MCF 10A (cell line): Measurements from ENCODE around the gene ELMO1. TPM values are rescaled to one million over a fixed set of nuclear protein-coding genes. Genes with fewer than 3 reads are reported as not detected.

Experiments used
- BruUV-seq: library from RNA; stranded (reverse); fragments of 400-500 nt; replicated peaks from 2 replicates; lab custom pipeline; 2021; lab: Mats Ljungman, UMichigan
- CTCF ChIA-PET: fragments of 300-600 bp; sonication (Branson Sonifier 250); formaldehyde crosslinking; extraction: SDS; loops from one replicate; lab custom pipeline; 2021; ENCODE audit warnings: antibody characterized with exemption, inconsistent platforms; lab: Yijun Ruan, JAX
- POLR2A ChIA-PET: fragments of 300-600, 350-650 bp; sonication (Branson Sonifier 250); formaldehyde crosslinking; extraction: SDS; loops from one replicate; lab custom pipeline; 2020; ENCODE audit warnings: antibody characterized with exemption, inconsistent platforms; lab: Yijun Ruan, JAX
- DNase-seq: peaks from one replicate; pipeline ENCODE4 v3.0.0-alpha.2; 2018; ENCODE audit not compliant: unreplicated experiment
- H3K27ac Mint-ChIP-seq: one replicate; pipeline ENCODE4 v1.8.0; 2022; ENCODE audit warnings: mild to moderate bottlenecking, low read depth, mixed read lengths; ENCODE audit not compliant: unreplicated experiment
- H3K27me3 Mint-ChIP-seq: one replicate; pipeline ENCODE4 v1.8.0; 2022; ENCODE audit warnings: mixed read lengths; ENCODE audit not compliant: insufficient read depth, unreplicated experiment
- H3K36me3 Mint-ChIP-seq: one replicate; pipeline ENCODE4 v1.8.0; 2022; ENCODE audit warnings: mild to moderate bottlenecking, moderate library complexity, mixed read lengths; ENCODE audit not compliant: insufficient read depth, unreplicated experiment
- H3K4me1 Mint-ChIP-seq: one replicate; pipeline ENCODE4 v1.8.0; 2022; ENCODE audit warnings: mixed read lengths; ENCODE audit not compliant: insufficient read depth, unreplicated experiment
- H3K4me3 Mint-ChIP-seq: one replicate; pipeline ENCODE4 v1.8.0; 2022; ENCODE audit warnings: mild to moderate bottlenecking, moderate library complexity, mixed read lengths; ENCODE audit not compliant: unreplicated experiment
- H3K9me3 Mint-ChIP-seq: one replicate; pipeline ENCODE4 v1.8.0; 2022; ENCODE audit warnings: mixed read lengths; ENCODE audit not compliant: unreplicated experiment
- intact Hi-C: fragments of 100-400 bp; cut with micrococcal nuclease; formaldehyde crosslinking; loops from 2 replicates; pipeline ENCODE4 v1.14.1; 2022
- total RNA-seq: library from RNA; stranded (reverse); gene quantifications from 2 replicates; pipeline ENCODE4 v1.2.3, GENCODE V29; 2022
- TF ChIP-seq, protein P1 (sequence below): fragments of 200-600 bp; IDR thresholded peaks from one replicate; pipeline ENCODE4 v1.8.0; 2022; ENCODE audit warnings: antibody characterized with exemption, mild to moderate bottlenecking; ENCODE audit not compliant: unreplicated experiment

The ELMO1 gene
- total RNA-seq, 1 experiment from 2014 or later, result 0.30 TPM

DNA sequence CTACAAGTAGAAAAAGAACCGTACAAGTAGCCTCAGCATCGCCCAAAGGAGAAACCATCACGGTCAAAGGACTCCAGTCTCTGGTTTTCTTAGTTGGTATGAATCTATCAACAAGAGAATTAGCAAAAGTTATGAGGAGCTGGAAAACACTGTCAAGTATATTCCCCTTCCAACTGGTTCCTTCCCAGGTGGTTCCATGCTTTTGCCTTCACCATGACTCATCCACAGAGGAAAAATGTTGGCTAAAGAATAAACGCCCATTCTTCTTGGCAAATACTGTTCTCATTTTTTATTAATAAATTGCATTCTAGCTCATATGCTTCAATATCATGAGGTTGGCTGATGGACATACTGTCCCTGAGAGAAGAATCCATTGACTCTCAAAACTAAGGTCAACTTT is 6.4 kb downstream of the ELMO1 start:
- peaks cover 7% of the 10 kb centered on the region for H3K4me1 Mint-ChIP-seq
- no peaks in the 10 kb centered on the region for H3K27me3 Mint-ChIP-seq
- no peaks in the 10 kb centered on the region for H3K9me3 Mint-ChIP-seq
- intact Hi-C loops, result no loop called here
- ChIA-PET CTCF (interaction anchor here (0.6 kb wide), 2 partner anchors 23 to 120 kb away, joined by 3 to 4 read pairs; no protein-coding TSS in a partner anchor), POLR2A (no interaction called here)
- H3K4me3 Mint-ChIP-seq, result no peak overlapping the region
- TF ChIP-seq, protein P1, sequence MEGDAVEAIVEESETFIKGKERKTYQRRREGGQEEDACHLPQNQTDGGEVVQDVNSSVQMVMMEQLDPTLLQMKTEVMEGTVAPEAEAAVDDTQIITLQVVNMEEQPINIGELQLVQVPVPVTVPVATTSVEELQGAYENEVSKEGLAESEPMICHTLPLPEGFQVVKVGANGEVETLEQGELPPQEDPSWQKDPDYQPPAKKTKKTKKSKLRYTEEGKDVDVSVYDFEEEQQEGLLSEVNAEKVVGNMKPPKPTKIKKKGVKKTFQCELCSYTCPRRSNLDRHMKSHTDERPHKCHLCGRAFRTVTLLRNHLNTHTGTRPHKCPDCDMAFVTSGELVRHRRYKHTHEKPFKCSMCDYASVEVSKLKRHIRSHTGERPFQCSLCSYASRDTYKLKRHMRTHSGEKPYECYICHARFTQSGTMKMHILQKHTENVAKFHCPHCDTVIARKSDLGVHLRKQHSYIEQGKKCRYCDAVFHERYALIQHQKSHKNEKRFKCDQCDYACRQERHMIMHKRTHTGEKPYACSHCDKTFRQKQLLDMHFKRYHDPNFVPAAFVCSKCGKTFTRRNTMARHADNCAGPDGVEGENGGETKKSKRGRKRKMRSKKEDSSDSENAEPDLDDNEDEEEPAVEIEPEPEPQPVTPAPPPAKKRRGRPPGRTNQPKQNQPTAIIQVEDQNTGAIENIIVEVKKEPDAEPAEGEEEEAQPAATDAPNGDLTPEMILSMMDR, result no peak
- DNase-seq, result no peak
- H3K27ac Mint-ChIP-seq, result no peak overlapping the region
- H3K36me3 Mint-ChIP-seq, result no peaks in the 10 kb centered on the region
- no TSS peak for BruUV-seq

DNA sequence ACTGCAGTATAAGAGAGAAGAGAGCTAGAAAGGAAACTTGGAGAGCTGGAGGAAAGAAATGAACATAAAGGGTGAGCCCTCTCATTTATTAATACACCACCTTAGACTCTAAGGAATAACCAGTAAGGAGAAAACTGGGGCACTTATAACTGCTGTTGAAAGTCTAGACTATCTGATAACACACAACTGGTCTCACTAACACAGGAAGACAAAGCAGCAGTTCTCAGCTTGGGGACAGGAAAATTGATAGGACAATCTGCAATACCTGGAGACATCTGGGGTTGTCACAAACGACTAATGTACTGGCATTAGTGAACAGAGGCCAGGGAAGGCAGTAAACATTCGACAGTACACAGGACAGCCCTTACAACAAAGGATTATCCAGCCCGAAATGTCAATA is 6.8 kb downstream of the ELMO1 start:
- intact Hi-C loops, result no loop called here
- no TSS peak for BruUV-seq
- TF ChIP-seq, protein P1, result no peak
- H3K9me3 Mint-ChIP-seq, result no peaks in the 10 kb centered on the region
- ChIA-PET CTCF (interaction anchor here (0.6 kb wide), 2 partner anchors 24 to 119 kb away, joined by 3 to 4 read pairs; no protein-coding TSS in a partner anchor), POLR2A (no interaction called here)
- H3K4me3 Mint-ChIP-seq, result no peak overlapping the region
- no peaks in the 10 kb centered on the region for H3K27me3 Mint-ChIP-seq
- no peak overlapping the region for H3K27ac Mint-ChIP-seq
- no peak for DNase-seq
- peaks cover 7% of the 10 kb centered on the region for H3K4me1 Mint-ChIP-seq
- H3K36me3 Mint-ChIP-seq, result no peaks in the 10 kb centered on the region

GRCh38 chr7:37441386-37441760 is 7.3 kb downstream of the ELMO1 start:
- DNase-seq, result no peak
- no peaks in the 10 kb centered on the region for H3K9me3 Mint-ChIP-seq
- ChIA-PET POLR2A (no interaction called here), CTCF (no interaction called here)
- no peak overlapping the region for H3K27ac Mint-ChIP-seq
- no peaks in the 10 kb centered on the region for H3K36me3 Mint-ChIP-seq
- H3K27me3 Mint-ChIP-seq, result no peaks in the 10 kb centered on the region
- H3K4me3 Mint-ChIP-seq, result no peak overlapping the region
- intact Hi-C loops, result no loop called here
- peaks cover 7% of the 10 kb centered on the region for H3K4me1 Mint-ChIP-seq
- no TSS peak for BruUV-seq
- TF ChIP-seq, protein P1, result no peak

GRCh38 chr7:37440738-37441385 is 7.8 kb downstream of the ELMO1 start:
- DNase-seq, result no peak
- Mint-ChIP-seq H3K27me3 (no peaks in the 10 kb centered on the region), H3K9me3 (no peaks in the 10 kb centered on the region), H3K4me3 (no peak overlapping the region), H3K4me1 (peaks cover 6% of the 10 kb centered on the region), H3K36me3 (no peaks in the 10 kb centered on the region), H3K27ac (no peak overlapping the region)
- ChIA-PET CTCF (interaction anchor here (0.6 kb wide), 1 partner anchor 16 kb away, joined by 4 read pairs; no protein-coding TSS in a partner anchor), POLR2A (no interaction called here)
- intact Hi-C loops, result no loop called here
- BruUV-seq, result no TSS peak
- TF ChIP-seq, protein P1, result no peak
